Measurements from ENCODE around the gene MAGOH.
"Not testable (repeated sequence)": the region's sequence is repeated elsewhere in the genome, so short reads cannot be mapped to it uniquely, and the experiment has no call there.

Gene MAGOH

DNA sequence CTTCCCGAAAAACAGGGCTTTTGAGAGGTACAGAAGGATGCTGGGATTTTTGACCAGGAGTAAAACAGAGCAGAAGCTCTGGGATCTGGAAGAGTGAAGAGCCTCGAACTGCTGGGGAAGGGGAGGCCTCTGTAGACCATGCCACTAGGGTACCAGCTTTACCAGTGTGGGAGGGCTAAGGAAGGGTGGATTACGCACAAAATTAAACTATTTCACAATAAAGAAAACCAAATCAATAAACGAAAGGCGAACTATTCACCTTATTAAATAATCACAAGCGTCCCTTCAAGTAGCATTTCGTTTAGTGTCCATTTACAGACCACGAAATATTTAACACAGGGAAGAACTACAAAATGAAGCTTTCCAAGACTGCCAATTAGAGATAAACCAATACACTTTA is 18.6 kb downstream of the MAGOH start:
- DNase-seq, result no peak

GRCh38 chr1:53218201-53218600 is 20.1 kb downstream of the MAGOH start:
- DNase-seq, result no peak

DNA sequence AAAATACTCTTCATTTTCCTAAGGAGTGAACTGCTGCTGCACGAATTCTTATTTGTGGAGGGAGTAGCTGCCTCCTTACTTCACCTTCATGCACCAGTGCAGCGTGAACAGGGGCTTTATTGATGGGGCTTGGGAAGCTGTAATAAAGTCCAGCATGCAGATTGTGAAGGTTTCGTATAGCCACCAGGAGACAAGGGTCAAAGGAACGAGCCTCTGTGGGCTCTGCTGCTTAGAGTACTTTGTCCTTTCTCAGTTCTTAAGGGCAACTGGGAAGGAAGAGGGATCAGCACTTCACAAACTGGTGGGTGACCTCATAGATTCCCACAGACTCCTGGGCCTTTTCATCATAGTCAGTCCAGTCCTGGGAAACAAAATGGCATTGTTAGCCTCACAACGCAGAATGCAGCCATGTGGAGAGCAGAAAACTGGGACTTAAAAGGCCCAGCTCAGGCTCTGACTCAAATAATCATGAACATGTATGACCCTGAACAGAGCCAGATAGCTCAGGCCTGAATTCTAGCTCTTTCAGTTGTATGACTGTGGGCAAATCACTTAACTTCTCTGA is 23.9 kb downstream of the MAGOH start:
- DNase-seq, result no peak

DNA sequence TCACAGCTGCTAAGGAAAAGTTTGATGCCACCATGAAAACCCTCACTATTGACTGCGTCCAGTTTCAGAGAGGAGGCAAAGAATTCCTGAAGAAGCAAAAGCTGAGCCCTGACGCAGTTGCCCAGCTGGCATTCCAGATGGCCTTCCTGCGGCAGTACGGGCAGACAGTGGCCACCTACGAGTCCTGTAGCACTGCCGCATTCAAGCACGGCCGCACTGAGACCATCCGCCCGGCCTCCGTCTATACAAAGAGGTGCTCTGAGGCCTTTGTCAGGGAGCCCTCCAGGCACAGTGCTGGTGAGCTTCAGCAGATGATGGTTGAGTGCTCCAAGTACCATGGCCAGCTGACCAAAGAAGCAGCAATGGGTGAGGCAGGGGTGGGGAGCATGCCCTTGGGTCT is 27.4 kb downstream of the MAGOH start:
- DNase-seq, result no peak

GRCh38 chr1:53210352-53210751 is 28.0 kb downstream of the MAGOH start:
- no peak for DNase-seq

DNA sequence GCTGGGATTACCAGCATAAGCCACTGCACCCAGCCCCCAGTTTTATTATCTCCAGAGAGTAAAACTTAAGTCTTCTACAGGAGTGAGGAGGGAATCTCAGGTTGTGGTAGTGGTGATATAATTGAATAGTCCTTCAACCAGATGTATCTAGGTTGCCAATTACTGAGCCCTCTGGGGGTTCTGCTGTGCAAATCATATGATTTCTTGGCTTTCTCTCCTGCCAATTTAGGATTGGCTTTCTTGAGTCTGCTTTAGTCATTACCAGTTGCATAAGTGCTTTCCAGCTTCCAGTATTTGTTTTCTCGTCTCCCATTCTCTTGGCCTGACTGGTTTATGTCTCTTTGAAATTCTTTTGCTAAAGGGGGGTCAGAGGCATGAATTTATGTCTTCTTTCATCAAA is 30.6 kb downstream of the MAGOH start:
- DNase-seq, result no peak

GRCh38 chr1:53206735-53207379 is 31.5 kb downstream of the MAGOH start:
- no peak for DNase-seq

DNA sequence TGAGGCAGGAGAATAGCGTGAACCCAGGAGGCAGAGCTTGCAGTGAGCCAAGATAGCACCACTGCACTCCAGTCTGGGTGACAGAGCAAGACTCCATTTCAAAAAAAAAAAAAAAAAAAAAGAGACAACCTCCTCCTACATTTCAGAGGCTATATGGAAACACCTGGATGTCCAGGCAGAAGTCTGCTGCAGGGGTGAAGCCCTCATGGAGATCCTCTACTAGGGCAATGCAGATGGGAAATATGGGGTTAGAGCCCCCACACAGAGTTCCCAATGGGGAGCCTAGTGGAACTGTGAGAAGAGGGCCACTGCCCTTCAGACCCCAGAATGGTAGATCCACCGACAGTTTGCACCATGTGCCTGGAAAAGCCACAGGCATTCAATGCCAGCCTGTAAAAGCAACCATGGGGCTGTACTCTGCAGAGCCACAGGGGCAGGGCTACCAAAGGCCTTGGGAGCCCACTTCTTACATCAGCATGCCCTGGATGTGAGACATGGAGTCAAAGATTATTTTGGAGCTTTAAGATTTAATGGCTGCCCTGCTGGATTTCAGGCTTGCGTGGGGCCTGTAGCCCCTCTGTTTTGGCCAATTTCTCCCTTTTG is 32.1 kb downstream of the MAGOH start:
- not testable (repeated sequence) for DNase-seq

- DNase-seq, result not testable (repeated sequence)
These were observed 32.8 kb downstream of the MAGOH start for GRCh38 chr1:53205496-53205895.

DNA sequence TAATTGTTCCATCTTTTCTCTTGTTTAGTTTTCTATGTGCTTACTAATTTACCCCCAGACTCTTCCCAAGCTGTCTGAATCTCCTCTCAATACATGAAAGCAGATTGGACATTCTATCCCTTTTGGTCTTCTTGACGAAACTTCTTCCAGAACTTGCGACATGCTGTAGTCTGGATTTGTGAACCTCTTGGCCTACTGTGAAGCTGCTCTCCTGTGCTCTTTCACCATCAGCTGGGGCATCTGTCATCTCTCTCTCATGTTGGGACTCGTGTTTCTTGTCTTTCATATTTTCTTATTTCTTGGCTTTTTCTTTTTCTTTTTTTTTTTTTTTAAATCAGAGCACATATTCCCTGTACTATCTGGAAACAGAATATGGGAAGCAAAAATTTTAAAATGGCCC is 34.9 kb downstream of the MAGOH start:
- no peak for DNase-seq

DNA sequence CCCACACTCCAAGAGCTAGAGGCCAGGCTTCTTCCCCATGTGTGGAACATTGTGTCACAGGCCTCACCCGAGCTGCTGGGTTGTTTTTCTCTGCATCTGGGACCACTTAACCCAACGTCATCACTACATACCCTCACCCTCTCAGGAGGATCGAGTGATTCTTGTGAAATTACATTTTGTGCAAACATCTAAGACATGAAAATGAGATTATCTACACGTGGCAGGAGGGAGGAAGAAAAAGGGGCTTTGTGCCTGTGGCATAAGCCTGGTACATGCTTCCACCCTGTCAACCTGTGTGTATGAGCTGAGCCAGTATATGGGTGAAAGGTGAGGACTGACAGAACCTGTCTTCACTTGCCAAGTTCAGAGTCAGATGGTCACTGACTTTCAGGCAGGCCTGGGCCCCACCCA is 40.1 kb downstream of the MAGOH start:
- no peak for DNase-seq

DNA sequence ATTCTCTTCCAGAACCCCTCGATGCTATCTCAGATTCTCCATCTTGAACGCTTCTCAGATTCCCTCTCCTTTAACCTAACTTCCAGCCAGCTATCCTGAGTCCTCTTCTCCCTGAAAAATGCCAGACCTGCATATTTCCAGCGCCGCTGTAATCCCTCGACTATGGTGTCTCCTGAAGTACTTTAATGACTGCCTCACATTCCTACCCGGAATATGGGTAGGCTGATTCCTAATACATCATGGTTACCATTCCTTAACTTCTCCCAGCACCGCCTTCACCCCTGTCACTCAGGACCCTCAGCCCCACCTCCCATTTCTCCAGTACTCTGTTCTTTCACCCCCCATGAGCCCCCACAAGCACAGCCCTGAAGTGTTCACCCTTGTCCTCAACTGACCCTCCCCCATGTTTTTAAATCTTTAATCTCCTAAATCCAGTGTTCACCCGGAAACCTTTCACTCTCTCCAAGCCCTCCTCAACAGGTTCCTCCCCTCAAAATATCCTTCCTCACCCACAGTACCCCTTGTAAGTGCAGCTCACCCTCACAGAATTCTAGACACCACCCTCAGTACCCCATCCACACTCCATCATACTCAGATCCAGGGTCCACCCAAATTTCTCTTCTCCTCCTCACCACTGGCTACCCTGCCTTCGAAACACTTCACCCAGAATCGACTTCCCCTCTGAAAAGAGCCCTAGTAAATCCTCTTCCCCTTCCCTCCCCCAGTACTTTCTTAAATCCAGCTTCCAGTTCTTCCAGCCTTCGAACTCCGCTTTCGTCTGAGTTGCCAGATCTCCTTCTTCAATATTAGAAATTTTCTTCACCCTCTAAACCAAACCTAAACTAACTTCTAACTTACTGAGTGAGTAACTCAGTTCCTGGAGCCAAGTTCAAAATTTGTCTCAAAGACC is 40.8 kb downstream of the MAGOH start:
- no peak for DNase-seq

DNA sequence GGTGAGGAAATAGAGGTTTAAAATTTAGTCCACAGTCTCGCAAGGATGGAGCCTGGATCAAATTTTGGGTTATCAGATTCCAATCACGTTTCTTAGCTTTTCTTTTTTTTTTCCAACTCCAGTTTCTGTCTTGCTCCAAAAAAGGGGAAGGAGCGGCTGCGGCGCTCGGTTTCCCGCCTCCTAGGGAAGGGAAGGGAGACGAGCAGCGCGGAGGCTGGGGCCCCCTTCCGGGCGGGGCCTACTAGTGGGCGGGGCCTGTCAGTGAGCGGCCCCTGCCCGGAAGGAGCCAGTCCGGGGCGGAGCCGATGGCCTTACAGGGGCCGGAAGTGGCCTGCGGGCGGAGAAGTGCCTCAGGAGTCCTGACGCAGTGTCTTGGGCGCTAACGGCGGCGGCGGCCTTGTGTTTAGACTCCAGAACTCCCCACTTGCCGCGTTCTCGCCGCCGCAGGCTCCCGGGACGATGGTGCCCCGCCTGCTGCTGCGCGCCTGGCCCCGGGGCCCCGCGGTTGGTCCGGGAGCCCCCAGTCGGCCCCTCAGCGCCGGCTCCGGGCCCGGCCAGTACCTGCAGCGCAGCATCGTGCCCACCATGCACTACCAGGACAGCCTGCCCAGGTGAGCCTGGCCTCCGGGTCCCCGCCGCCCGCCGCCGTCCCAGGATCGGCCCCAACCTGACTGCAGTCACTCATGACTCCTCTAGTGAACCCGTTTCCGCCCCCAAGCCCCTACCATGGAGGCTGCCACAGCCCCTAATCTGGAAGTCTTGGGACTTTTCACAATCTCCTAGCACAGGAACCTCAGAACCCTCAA is 41.6 kb downstream of the MAGOH start, which contains the start of gene CPT2:
TSS of gene CPT2 (plus strand) at position 340 of the 806 bp plus-strand sequence. CDS start at position 460, 120 bp downstream.
- DNase-seq, result peak; percentile 94

- DNase-seq, result no peak
These were observed 42.3 kb downstream of the MAGOH start for GRCh38 chr1:53196017-53196484.

DNA sequence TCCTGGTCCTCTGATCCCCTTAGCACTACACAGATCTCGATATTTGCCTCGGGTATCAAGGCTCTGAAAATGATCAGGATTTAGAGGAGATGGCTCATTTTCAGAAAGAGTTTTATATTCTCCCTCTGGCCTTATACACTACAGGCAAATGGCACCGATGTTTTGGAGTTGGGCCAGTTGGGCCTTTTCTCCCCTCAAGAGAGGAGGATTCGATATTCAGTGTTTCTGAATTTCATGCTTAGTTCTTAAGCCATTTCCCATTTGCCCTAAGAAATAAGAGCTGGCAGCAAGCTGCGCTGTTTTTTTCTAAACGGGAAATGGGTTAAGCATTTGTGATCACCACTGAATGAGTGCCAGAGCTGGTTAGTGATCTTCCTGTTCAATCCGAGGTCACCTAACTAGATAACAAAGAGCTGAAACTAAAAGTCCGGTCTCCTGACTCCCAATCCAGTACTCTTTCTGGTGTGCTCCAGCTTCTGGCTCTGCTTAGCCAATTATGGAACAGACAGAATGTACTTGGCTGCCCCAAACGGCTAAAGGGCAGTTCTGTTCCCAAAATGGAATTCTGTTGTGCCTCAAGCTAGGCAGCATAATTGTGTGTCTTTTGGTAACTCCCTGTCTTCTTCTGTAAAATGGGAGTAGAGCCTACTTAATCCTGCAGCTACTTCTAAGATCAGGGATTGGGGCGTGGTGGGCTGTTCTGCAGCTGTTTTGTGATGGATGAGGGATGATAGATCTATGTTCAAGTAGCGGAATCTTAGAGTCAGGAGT is 42.9 kb downstream of the MAGOH start:
- peak; percentile 3 for DNase-seq

DNA sequence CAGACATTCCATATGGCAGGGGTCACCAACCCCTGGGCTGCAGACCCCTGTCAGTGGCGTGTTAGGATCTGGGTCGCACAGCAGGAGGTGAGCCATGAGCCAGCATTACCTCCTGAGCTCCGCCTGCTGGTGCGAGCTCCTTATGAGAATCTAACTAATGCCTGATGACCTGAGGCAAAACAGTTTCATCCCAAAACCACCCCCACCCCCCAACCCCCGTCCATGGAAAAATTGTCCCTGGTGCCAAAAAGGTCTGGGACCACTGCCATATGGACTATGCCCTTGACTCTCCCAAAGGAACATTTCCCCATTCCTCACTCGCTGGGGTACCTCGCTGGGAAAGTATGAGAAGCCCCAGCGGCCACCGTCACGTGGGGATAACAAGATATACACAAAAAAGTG is 48.1 kb downstream of the MAGOH start:
- no peak for DNase-seq

DNA sequence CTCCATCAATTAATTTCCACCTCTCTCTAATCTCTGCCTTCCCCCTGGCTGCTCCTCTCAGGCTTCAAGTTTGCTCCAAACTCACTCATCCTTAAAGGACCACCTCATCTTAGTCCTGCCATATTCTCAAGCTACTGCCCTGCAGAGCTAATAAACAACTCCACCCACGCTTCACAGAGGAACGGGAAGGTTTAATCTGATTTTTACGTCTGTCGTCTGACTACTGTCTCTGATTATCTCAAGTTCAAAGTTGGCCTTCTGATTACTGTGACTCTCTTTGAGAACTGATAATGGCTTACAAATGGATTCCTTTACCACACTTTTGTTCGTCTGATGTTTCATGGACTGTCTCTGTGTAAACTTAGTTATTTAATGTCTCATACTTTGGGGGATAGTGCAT is 49.3 kb downstream of the MAGOH start:
- no peak for DNase-seq

GRCh38 chr1:53188099-53188498 is 50.2 kb downstream of the MAGOH start:
- no peak for DNase-seq

DNA sequence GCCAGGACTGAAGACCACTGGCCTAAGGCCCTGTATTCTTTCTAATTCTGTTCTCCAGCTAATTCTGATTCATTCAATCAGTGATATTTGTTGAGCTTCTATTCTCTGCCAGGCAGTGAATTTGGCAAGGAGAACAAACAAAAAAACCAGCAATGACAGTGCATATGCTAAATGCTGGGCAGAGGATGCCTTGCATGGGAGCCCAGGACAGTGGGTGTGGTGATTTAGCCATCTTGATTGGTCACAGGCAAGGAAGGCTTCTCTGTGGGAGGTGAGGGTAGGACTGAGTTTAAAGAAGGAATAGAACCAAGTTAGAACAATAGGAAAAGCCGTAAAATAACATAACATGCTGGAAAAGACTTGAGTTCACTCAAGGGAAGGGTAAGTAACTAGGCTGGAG is 50.9 kb downstream of the MAGOH start:
- no peak for DNase-seq

DNA sequence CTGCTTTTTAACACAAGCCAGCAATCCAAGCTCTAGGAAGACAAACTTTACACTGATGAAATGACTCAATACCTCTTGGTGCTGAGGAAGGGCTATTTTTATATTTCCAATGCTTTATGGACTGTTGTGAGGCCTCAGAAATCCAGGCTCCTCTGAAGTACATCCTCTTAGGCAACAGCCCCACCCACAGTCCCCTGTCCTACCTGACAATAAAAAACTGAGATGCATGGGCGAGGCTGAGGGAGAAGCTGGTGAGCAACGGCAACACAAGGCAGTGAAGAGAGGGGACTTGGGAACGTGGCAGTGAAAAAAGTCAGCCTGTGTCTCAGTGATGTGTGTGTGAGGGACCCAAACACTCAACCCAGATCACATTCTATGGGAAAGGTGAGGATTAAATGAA is 51.8 kb downstream of the MAGOH start:
- no peak for DNase-seq

DNA sequence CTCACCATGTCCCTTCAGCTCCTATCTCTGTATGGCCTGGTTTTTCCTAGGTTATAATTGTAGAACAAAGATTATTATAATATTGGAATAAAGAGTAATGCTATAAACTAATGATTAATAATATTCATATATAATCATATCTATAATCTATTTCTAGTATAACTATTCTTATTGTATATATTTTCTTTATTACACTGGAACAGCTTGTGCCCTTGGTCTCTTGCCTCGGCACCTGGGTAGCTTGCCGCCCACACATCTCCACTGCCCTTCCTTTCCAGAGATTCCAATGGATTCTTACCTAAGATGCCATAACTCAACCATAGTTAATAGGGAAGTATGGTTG is 52.4 kb downstream of the MAGOH start:
- DNase-seq, result not testable (repeated sequence)

Measured in midbrain (tissue), 1 donor.